Activated gamma-delta T cell (primary cell): ENCODE data around the gene LOXL1.

ENCODE experiments used
- DNase-seq: peaks from one replicate; lab custom pipeline; 2025; lab: John Stamatoyannopoulos, UW

Gene LOXL1

GRCh38 chr15:73939138-73939537, 12.9 kb downstream of the LOXL1 start:
- DNase-seq = no peak

GRCh38 chr15:73940061-73940981, 14.1 kb downstream of the LOXL1 start:
- no peak for DNase-seq

- DNase-seq = no peak
Observed at GRCh38 chr15:73941044-73941443, 14.8 kb downstream of the LOXL1 start.

GRCh38 chr15:73941449-73941848, 15.2 kb downstream of the LOXL1 start:
- no peak for DNase-seq

- DNase-seq = no peak
Observed at GRCh38 chr15:73941871-73942635, 15.8 kb downstream of the LOXL1 start.

GRCh38 chr15:73942751-73943270, 16.5 kb downstream of the LOXL1 start:
- no peak for DNase-seq

GRCh38 chr15:73944161-73945129, 18.2 kb downstream of the LOXL1 start:
- DNase-seq = no peak

GRCh38 chr15:73945130-73945508, 18.9 kb downstream of the LOXL1 start:
- no peak for DNase-seq

GRCh38 chr15:73946046-73946721, 19.9 kb downstream of the LOXL1 start:
- no peak for DNase-seq

GRCh38 chr15:73946795-73947370, 20.6 kb downstream of the LOXL1 start:
- DNase-seq = no peak

- DNase-seq = no peak
Observed at GRCh38 chr15:73947651-73948050, 21.4 kb downstream of the LOXL1 start.

GRCh38 chr15:73948396-73948795, 22.1 kb downstream of the LOXL1 start:
- DNase-seq = no peak

- no peak for DNase-seq
Observed at GRCh38 chr15:73948982-73949381, 22.7 kb downstream of the LOXL1 start.

- DNase-seq = no peak
Observed at GRCh38 chr15:73949496-73949895, 23.2 kb downstream of the LOXL1 start.

GRCh38 chr15:73950479-73950830, 24.2 kb downstream of the LOXL1 start:
- no peak for DNase-seq

- peak; percentile 23 for DNase-seq
Observed at GRCh38 chr15:73950831-73951561, 24.7 kb downstream of the LOXL1 start.

- no peak for DNase-seq
Observed at GRCh38 chr15:73951601-73952000, 25.3 kb downstream of the LOXL1 start.

- DNase-seq = no peak
Observed at GRCh38 chr15:73952171-73952912, 26.1 kb downstream of the LOXL1 start.
